ENCODE data around the gene TMEM255B.

Gene TMEM255B

GRCh38 chr13:113766035-113766800, 7.2 kb downstream of the TMEM255B start:
- DNase-seq (ENCODE audit: low read depth in 1 of 2, low spot score in 1 of 2): no peak

- DNase-seq (ENCODE audit: low read depth in 1 of 2, low spot score in 1 of 2): no peak
Observed at GRCh38 chr13:113767366-113767765, 8.3 kb downstream of the TMEM255B start.

GRCh38 chr13:113768018-113768905, 9.2 kb downstream of the TMEM255B start:
- DNase-seq (ENCODE audit: low read depth in 1 of 2, low spot score in 1 of 2): no peak

GRCh38 chr13:113769106-113769505, 10.1 kb downstream of the TMEM255B start:
- DNase-seq (ENCODE audit: low read depth in 1 of 2, low spot score in 1 of 2): no peak

- DNase-seq (ENCODE audit: low read depth in 1 of 2, low spot score in 1 of 2): no peak
Observed at GRCh38 chr13:113769881-113770280, 10.9 kb downstream of the TMEM255B start.

- DNase-seq (ENCODE audit: low read depth in 1 of 2, low spot score in 1 of 2): no peak
Observed at GRCh38 chr13:113770441-113770840, 11.4 kb downstream of the TMEM255B start.

GRCh38 chr13:113770937-113771336, 11.9 kb downstream of the TMEM255B start:
- DNase-seq (ENCODE audit: low read depth in 1 of 2, low spot score in 1 of 2): no peak

- DNase-seq (ENCODE audit: low read depth in 1 of 2, low spot score in 1 of 2): no peak
Observed at GRCh38 chr13:113771709-113772331, 12.8 kb downstream of the TMEM255B start.

- DNase-seq (ENCODE audit: low read depth in 1 of 2, low spot score in 1 of 2): no peak
Observed at GRCh38 chr13:113774177-113775107, 15.4 kb downstream of the TMEM255B start.

- no peak for DNase-seq (ENCODE audit: low read depth in 1 of 2, low spot score in 1 of 2)
Observed at GRCh38 chr13:113775451-113776145, 16.6 kb downstream of the TMEM255B start.

- DNase-seq (ENCODE audit: low read depth in 1 of 2, low spot score in 1 of 2): no peak
Observed at GRCh38 chr13:113776231-113777125, 17.5 kb downstream of the TMEM255B start.

- no peak for DNase-seq (ENCODE audit: low read depth in 1 of 2, low spot score in 1 of 2)
Observed at GRCh38 chr13:113777311-113778260, 18.6 kb downstream of the TMEM255B start.

- DNase-seq (ENCODE audit: low read depth in 1 of 2, low spot score in 1 of 2): no peak
Observed at GRCh38 chr13:113781571-113781970, 22.5 kb downstream of the TMEM255B start.

- no peak for DNase-seq (ENCODE audit: low read depth in 1 of 2, low spot score in 1 of 2)
Observed at GRCh38 chr13:113782472-113782871, 23.4 kb downstream of the TMEM255B start.

GRCh38 chr13:113783200-113783881, 24.3 kb downstream of the TMEM255B start:
- DNase-seq (ENCODE audit: low read depth in 1 of 2, low spot score in 1 of 2): no peak

- no peak for DNase-seq (ENCODE audit: low read depth in 1 of 2, low spot score in 1 of 2)
Observed at GRCh38 chr13:113783966-113784644, 25.1 kb downstream of the TMEM255B start.

GRCh38 chr13:113784645-113785024, 25.6 kb downstream of the TMEM255B start:
- no peak for DNase-seq (ENCODE audit: low read depth in 1 of 2, low spot score in 1 of 2)

Data from stimulated activated CD4-positive, alpha-beta T cell treated with anti-CD3 and anti-CD28 coated beads, Interleukin-15, amount 100 ng/mL, for 1 hour (primary cell).